ENCODE measurements around the gene ALDH1A2. TPM values are rescaled to one million over a fixed set of nuclear protein-coding genes. Genes with fewer than 3 reads are reported as not detected.
"Not testable (repeated sequence)": the region's sequence is repeated elsewhere in the genome, so short reads cannot be mapped to it uniquely, and the experiment has no call there.

Gene ALDH1A2
- total RNA-seq, 1 experiment from 2014 or later = 4.0 TPM

DNA sequence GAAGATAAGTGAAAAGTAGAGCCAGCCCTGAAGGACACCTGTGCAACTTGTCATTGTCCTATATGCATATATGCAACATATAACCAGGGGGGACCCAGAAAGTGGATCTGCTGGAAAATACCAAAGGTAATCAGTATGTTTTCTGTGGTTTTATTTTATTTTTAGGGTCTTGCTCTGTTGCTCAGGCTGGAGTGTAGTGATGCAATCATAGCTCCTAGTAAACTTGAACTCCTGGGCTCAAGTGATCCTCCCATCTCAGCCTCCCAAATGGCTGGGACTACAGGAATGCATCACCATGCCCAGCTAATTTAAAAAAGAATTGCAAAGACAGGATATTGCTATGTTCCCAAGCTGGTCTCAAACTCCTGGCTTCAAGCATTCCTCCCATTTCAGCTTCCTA lies 18.0 kb upstream of the ALDH1A2 start:
- Histone ChIP-seq H3K4me2 (no peak overlapping the region), H3K79me2 (ENCODE audit: low read depth) (no peaks in the 10 kb centered on the region), H2AFZ (no peak overlapping the region), H3K27ac (no peak overlapping the region), H3K9me2 (ENCODE audit: insufficient read depth) (no peaks in the 10 kb centered on the region), H3K36me3 (ENCODE audit: low read depth) (no peaks in the 10 kb centered on the region), H3F3A (ENCODE audit: insufficient read depth, low read depth) (no peaks in the 10 kb centered on the region), H4K20me1 (ENCODE audit: insufficient read depth) (no peaks in the 10 kb centered on the region), H3K4me1 (replicated peaks; ENCODE audit: insufficient read depth) (no peaks in the 10 kb centered on the region), H3K4me3 (no peak overlapping the region), H3K9me3 (ENCODE audit: insufficient read depth, low read depth) (no peaks in the 10 kb centered on the region), H3K27me3 (ENCODE audit: insufficient read depth, low read depth) (no peaks in the 10 kb centered on the region)
- intact Hi-C loops (cut with micrococcal nuclease; ENCODE audit: unreplicated experiment) = no loop called here
- no peak for TF ChIP-seq EZH2 (IDR thresholded peaks at IDR 0.05; ENCODE audit: low read depth)
- TF ChIP-seq, protein P1, sequence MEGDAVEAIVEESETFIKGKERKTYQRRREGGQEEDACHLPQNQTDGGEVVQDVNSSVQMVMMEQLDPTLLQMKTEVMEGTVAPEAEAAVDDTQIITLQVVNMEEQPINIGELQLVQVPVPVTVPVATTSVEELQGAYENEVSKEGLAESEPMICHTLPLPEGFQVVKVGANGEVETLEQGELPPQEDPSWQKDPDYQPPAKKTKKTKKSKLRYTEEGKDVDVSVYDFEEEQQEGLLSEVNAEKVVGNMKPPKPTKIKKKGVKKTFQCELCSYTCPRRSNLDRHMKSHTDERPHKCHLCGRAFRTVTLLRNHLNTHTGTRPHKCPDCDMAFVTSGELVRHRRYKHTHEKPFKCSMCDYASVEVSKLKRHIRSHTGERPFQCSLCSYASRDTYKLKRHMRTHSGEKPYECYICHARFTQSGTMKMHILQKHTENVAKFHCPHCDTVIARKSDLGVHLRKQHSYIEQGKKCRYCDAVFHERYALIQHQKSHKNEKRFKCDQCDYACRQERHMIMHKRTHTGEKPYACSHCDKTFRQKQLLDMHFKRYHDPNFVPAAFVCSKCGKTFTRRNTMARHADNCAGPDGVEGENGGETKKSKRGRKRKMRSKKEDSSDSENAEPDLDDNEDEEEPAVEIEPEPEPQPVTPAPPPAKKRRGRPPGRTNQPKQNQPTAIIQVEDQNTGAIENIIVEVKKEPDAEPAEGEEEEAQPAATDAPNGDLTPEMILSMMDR (conservative IDR thresholded peaks at IDR 0.05) = no peak
- no peak for DNase-seq
- BruUV-seq (replicated peaks) = no TSS peak
- ChIA-PET POLR2A (ENCODE audit: unreplicated experiment) (no interaction called here), CTCF (no interaction called here)

DNA sequence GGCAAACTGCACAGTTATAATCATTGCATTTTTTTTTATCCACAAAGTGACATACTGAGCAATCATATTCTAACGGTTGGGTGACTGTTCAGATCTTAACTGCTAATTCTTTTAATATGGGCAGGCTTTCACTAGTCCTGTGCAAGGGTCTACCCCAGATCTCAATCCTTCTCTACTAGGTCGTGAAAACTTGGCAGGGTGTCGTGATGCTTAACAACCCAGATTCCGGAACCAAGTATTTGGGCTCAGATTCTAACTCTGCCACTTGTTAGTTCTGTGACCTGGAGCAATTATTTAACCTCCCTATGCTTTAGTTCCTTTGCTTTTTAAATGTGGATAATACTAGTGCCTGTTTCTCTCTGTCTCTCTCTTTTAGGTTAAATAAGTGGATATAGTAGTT lies 16.4 kb upstream of the ALDH1A2 start:
- H3F3A ChIP-seq (ENCODE audit: insufficient read depth, low read depth) = no peaks in the 10 kb centered on the region
- H3K4me2 ChIP-seq = no peak overlapping the region
- no peak overlapping the region for H3K4me3 ChIP-seq
- no peaks in the 10 kb centered on the region for H3K9me2 ChIP-seq (ENCODE audit: insufficient read depth)
- no peaks in the 10 kb centered on the region for H3K27me3 ChIP-seq (ENCODE audit: insufficient read depth, low read depth)
- ChIA-PET CTCF (no interaction called here), POLR2A (ENCODE audit: unreplicated experiment) (no interaction called here)
- no peak overlapping the region for H2AFZ ChIP-seq
- H3K79me2 ChIP-seq (ENCODE audit: low read depth) = no peaks in the 10 kb centered on the region
- no TSS peak for BruUV-seq (replicated peaks)
- no peaks in the 10 kb centered on the region for H3K4me1 ChIP-seq (replicated peaks; ENCODE audit: insufficient read depth)
- H4K20me1 ChIP-seq (ENCODE audit: insufficient read depth) = no peaks in the 10 kb centered on the region
- no peak overlapping the region for H3K27ac ChIP-seq
- no peaks in the 10 kb centered on the region for H3K9me3 ChIP-seq (ENCODE audit: insufficient read depth, low read depth)
- intact Hi-C loops (cut with micrococcal nuclease; ENCODE audit: unreplicated experiment) = no loop called here
- DNase-seq = no peak
- no peak for TF ChIP-seq EZH2 (IDR thresholded peaks at IDR 0.05; ENCODE audit: low read depth)
- TF ChIP-seq, protein P1 (conservative IDR thresholded peaks at IDR 0.05) = no peak
- H3K36me3 ChIP-seq (ENCODE audit: low read depth) = no peaks in the 10 kb centered on the region

DNA sequence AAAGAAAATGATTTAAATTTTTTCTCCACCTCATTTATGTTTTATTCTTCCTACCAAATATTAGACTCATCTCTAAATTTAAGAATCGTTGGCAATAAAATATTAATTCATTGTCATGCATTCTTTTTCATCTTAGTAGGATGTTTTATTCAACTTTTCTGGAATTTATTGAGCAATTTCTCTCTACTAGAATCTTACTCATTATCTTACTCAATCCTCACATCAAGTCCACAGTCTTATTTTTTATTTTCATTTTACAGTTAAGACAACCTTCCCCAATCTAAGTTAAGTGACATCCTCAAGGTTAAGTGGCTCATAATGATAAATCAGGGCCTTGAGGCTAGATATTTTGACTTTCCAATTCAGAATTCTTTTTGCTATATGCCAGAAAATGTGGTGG lies 15.9 kb upstream of the ALDH1A2 start:
- H2AFZ ChIP-seq = no peak overlapping the region
- no peak for DNase-seq
- no peaks in the 10 kb centered on the region for H3K9me3 ChIP-seq (ENCODE audit: insufficient read depth, low read depth)
- no peaks in the 10 kb centered on the region for H3K36me3 ChIP-seq (ENCODE audit: low read depth)
- BruUV-seq (replicated peaks) = no TSS peak
- H3F3A ChIP-seq (ENCODE audit: insufficient read depth, low read depth) = no peaks in the 10 kb centered on the region
- no peaks in the 10 kb centered on the region for H4K20me1 ChIP-seq (ENCODE audit: insufficient read depth)
- no peak overlapping the region for H3K4me3 ChIP-seq
- no peaks in the 10 kb centered on the region for H3K27me3 ChIP-seq (ENCODE audit: insufficient read depth, low read depth)
- intact Hi-C loops (cut with micrococcal nuclease; ENCODE audit: unreplicated experiment) = no loop called here
- TF ChIP-seq, protein P1 (conservative IDR thresholded peaks at IDR 0.05) = no peak
- no peak for TF ChIP-seq EZH2 (IDR thresholded peaks at IDR 0.05; ENCODE audit: low read depth)
- H3K79me2 ChIP-seq (ENCODE audit: low read depth) = no peaks in the 10 kb centered on the region
- no peaks in the 10 kb centered on the region for H3K4me1 ChIP-seq (replicated peaks; ENCODE audit: insufficient read depth)
- no peak overlapping the region for H3K27ac ChIP-seq
- no peak overlapping the region for H3K4me2 ChIP-seq
- ChIA-PET POLR2A (ENCODE audit: unreplicated experiment) (no interaction called here), CTCF (no interaction called here)
- no peaks in the 10 kb centered on the region for H3K9me2 ChIP-seq (ENCODE audit: insufficient read depth)

DNA sequence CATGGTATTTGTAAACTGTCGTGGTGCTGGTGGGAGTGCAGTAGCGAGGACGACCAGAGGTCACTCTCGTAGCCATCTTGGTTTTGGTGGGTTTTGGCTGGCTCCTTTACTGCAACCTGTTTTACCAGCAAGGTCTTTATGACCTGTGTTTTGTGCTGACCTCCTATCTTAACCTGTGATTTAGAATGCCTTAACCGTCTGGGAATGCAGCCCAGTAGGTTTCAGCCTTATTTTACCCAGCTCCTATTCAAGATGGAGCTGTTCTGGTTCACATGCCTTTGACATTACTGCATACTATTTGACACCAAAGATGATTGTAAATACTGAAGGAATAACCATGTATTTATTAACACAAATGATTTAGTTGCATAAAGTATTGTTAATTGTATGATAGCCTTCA lies 15.4 kb upstream of the ALDH1A2 start:
- H3K9me2 ChIP-seq (ENCODE audit: insufficient read depth); H3K36me3 ChIP-seq (ENCODE audit: low read depth); H3K4me3 ChIP-seq; H3K27me3 ChIP-seq (ENCODE audit: insufficient read depth, low read depth); H3K4me1 ChIP-seq (replicated peaks; ENCODE audit: insufficient read depth); H3K27ac ChIP-seq; H4K20me1 ChIP-seq (ENCODE audit: insufficient read depth); BruUV-seq (replicated peaks); H2AFZ ChIP-seq; H3F3A ChIP-seq (ENCODE audit: insufficient read depth, low read depth); H3K4me2 ChIP-seq; H3K79me2 ChIP-seq (ENCODE audit: low read depth); CTCF ChIA-PET; DNase-seq; intact Hi-C loops (cut with micrococcal nuclease; ENCODE audit: unreplicated experiment); H3K9me3 ChIP-seq (ENCODE audit: insufficient read depth, low read depth); POLR2A ChIA-PET (ENCODE audit: unreplicated experiment): not testable (repeated sequence)
